ENCODE measurements around the gene FAM168A.

FAM168A gene

GRCh38 chr11:73425108-73425507 lies 172.8 kb downstream of the FAM168A start:
- no peak for DNase-seq (ENCODE audit: low read depth)

- no peak for DNase-seq (ENCODE audit: low read depth)
Observed at GRCh38 chr11:73423506-73423905, 174.4 kb downstream of the FAM168A start.

GRCh38 chr11:73422886-73423285 lies 175.0 kb downstream of the FAM168A start:
- no peak for DNase-seq (ENCODE audit: low read depth)

- DNase-seq (ENCODE audit: low read depth), result no peak
Observed at GRCh38 chr11:73420136-73420535, 177.8 kb downstream of the FAM168A start.

- no peak for DNase-seq (ENCODE audit: low read depth)
Observed at GRCh38 chr11:73416786-73417185, 181.1 kb downstream of the FAM168A start.

- DNase-seq (ENCODE audit: low read depth), result no peak
Observed at GRCh38 chr11:73415854-73416615, 181.9 kb downstream of the FAM168A start.

GRCh38 chr11:73414977-73415651 lies 182.8 kb downstream of the FAM168A start:
- no peak for DNase-seq (ENCODE audit: low read depth)

- no peak for DNase-seq (ENCODE audit: low read depth)
Observed at GRCh38 chr11:73413256-73413655, 184.7 kb downstream of the FAM168A start.

GRCh38 chr11:73412308-73412707 lies 185.6 kb downstream of the FAM168A start:
- no peak for DNase-seq (ENCODE audit: low read depth)

GRCh38 chr11:73411031-73411430 lies 186.9 kb downstream of the FAM168A start:
- no peak for DNase-seq (ENCODE audit: low read depth)

GRCh38 chr11:73410627-73411026 lies 187.3 kb downstream of the FAM168A start:
- DNase-seq (ENCODE audit: low read depth), result no peak

- DNase-seq (ENCODE audit: low read depth), result no peak
Observed at GRCh38 chr11:73409431-73409830, 188.5 kb downstream of the FAM168A start.

- no peak for DNase-seq (ENCODE audit: low read depth)
Observed at GRCh38 chr11:73406619-73407018, 191.3 kb downstream of the FAM168A start.

- no peak for DNase-seq (ENCODE audit: low read depth)
Observed at GRCh38 chr11:73406131-73406530, 191.8 kb downstream of the FAM168A start.

GRCh38 chr11:73405146-73405510 lies 192.8 kb downstream of the FAM168A start:
- no peak for DNase-seq (ENCODE audit: low read depth)

- no peak for DNase-seq (ENCODE audit: low read depth)
Observed at GRCh38 chr11:73404506-73405145, 193.3 kb downstream of the FAM168A start.

GRCh38 chr11:73404048-73404447 lies 193.9 kb downstream of the FAM168A start:
- DNase-seq (ENCODE audit: low read depth), result no peak

- no peak for DNase-seq (ENCODE audit: low read depth)
Observed at GRCh38 chr11:73403541-73403940, 194.4 kb downstream of the FAM168A start.

- no peak for DNase-seq (ENCODE audit: low read depth)
Observed at GRCh38 chr11:73402834-73403185, 195.1 kb downstream of the FAM168A start.

- no peak for DNase-seq (ENCODE audit: low read depth)
Observed at GRCh38 chr11:73401924-73402833, 195.7 kb downstream of the FAM168A start.

- DNase-seq (ENCODE audit: low read depth), result no peak
Observed at GRCh38 chr11:73401217-73401923, 196.5 kb downstream of the FAM168A start.

GRCh38 chr11:73400293-73400692 lies 197.6 kb downstream of the FAM168A start:
- DNase-seq (ENCODE audit: low read depth), result no peak

All from activated T-cell treated with anti-CD3 and anti-CD28 coated beads for 1 hour (primary cell).